Hepatocyte (in vitro differentiated cells): ENCODE data around the gene DNAI2.

Experiments
- EZH2 ChIP-seq: fragments of 200-600 bp; sonication (generic); IDR thresholded peaks from 2 replicates; pipeline ENCODE4 v1.6.1; 2016; ENCODE audit warnings: antibody characterized with exemption, mild to moderate bottlenecking, borderline replicate concordance
- TF ChIP-seq, protein P1 (sequence below): fragments of 200-600 bp; sonication (generic); IDR thresholded peaks from 2 replicates; pipeline ENCODE4 v1.5.1; 2016; ENCODE audit warnings: antibody characterized with exemption, mild to moderate bottlenecking; ENCODE audit not compliant: poor library complexity

DNA sequence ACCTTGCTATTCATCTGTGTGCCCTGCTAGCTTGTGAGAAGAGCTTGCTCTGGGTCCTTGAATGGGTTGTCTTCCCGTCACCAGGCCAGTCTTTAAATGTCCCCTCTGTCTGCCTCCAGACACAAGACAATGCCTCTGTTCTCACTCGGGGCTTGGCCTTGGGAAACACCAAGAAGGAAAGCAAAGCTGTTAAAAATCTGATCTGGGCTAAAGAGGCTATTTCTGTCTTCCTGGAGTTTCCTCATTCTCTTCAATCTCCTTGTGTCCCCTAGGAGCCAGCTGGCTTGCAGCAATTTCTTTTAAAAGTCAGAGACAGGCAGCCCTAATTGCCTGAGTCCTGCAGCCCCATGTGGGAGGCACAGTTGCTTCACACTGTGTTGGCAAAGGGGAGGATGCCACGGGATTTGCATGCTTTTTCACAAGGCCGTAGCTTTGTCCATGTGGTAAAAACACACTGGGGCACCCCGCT is 2.5 kb downstream of the DNAI2 start:
- TF ChIP-seq, protein P1, sequence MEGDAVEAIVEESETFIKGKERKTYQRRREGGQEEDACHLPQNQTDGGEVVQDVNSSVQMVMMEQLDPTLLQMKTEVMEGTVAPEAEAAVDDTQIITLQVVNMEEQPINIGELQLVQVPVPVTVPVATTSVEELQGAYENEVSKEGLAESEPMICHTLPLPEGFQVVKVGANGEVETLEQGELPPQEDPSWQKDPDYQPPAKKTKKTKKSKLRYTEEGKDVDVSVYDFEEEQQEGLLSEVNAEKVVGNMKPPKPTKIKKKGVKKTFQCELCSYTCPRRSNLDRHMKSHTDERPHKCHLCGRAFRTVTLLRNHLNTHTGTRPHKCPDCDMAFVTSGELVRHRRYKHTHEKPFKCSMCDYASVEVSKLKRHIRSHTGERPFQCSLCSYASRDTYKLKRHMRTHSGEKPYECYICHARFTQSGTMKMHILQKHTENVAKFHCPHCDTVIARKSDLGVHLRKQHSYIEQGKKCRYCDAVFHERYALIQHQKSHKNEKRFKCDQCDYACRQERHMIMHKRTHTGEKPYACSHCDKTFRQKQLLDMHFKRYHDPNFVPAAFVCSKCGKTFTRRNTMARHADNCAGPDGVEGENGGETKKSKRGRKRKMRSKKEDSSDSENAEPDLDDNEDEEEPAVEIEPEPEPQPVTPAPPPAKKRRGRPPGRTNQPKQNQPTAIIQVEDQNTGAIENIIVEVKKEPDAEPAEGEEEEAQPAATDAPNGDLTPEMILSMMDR, result no peak
- TF ChIP-seq EZH2, result no peak
